ENCODE measurements around the gene HSD17B2. TPM values are rescaled to one million over a fixed set of nuclear protein-coding genes. Genes with fewer than 3 reads are reported as not detected.

HSD17B2 gene
- total and polyA plus RNA-seq, 7 experiments from 2014 or later: not detected

DNA sequence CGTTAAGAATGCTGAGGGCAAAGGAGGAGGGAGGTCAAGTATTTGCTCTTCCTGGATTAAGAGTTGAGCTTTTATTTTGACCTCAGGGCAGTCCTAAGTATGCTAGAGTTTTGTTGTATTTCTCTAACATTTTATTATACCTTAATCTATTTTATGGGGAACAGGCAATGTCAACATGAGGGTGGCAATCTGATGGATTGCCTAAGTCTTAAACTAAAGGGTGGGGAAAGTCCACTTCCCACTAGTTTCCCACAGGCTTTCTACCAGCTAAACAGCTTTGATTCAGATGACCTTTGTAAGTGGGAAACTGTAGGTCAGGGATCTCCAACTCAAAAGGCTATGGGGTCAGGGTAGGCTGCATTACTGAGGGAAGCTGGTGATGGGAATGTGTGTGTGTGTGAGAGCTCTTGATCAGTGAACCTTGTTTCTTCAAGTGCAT, 24.9 kb downstream of the HSD17B2 start:
- H3K4me3 Mint-ChIP-seq: no peak overlapping the region
- intact Hi-C loops (cut with micrococcal nuclease): no loop called here
- CTCF ChIA-PET: no interaction called here

DNA sequence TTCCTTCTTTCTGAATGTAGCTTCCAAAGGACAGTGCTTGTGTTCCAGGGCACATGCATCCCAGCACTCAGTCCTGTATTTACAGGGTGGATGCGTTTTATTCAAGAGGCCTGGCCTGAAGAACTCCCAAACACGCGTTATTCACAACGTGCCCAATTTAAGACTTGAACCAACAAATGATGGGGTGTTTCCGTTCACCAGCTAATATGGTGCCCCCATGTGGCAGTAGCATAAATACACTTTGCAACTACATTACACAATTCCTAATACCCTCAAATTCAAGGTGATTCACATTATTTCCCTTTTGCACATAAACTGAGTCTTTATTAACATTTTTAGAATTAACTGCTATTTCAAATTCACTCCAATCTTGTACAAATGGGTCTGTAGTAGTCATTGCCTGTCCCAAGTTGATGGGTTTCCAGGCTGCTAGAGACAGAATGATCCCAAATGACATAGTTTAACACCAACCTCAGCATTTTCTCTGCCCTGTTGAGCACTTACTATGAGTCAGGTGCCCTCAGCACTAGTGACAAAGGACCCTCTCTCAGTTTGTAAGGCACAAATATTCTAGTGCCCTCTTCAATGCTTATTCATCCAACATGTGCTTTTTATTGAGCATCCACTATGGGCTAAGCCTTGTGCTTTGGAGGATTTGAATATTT, 26.9 kb downstream of the HSD17B2 start:
- DNase-seq (peak in 1 of 9 donors; percentile 5), ATAC-seq (no peak)
- ChIA-PET POLR2A (no interaction called here), CTCF (no interaction called here)
- no peaks in the 10 kb centered on the region for H3K36me3 Mint-ChIP-seq
- peaks cover 6 to 31% (median 17%) of the 10 kb centered on the region in 5 donors for H3K27me3 Mint-ChIP-seq
- no peaks in the 10 kb centered on the region for H3K4me1 Mint-ChIP-seq
- Histone ChIP-seq H3K4me1 (ENCODE audit: control insufficient read depth in 2 of 2, insufficient read depth in 2 of 2, low read length in 2 of 2) (no peaks in the 10 kb centered on the region), H3K27ac (ENCODE audit: low read depth, low read length) (no peak overlapping the region), H3K27me3 (ENCODE audit: control insufficient read depth in 2 of 2, insufficient read depth in 2 of 2, low read length in 2 of 2) (no peaks in the 10 kb centered on the region), H3K9me3 (ENCODE audit: control insufficient read depth in 2 of 3, low read length in 3 of 3) (no peaks in the 10 kb centered on the region), H3K4me3 (ENCODE audit: low read length) (no peak overlapping the region), H3K36me3 (ENCODE audit: control insufficient read depth in 2 of 3, insufficient read depth in 3 of 3, low read length in 3 of 3) (no peaks in the 10 kb centered on the region)
- no peak overlapping the region for H3K27ac Mint-ChIP-seq
- peaks cover 0 to 4% (median 0%) of the 10 kb centered on the region in 11 donors for H3K9me3 Mint-ChIP-seq
- H3K4me3 Mint-ChIP-seq: no peak overlapping the region
- intact Hi-C loops (cut with micrococcal nuclease): loop anchor here (1.0 kb wide), 2 partner anchors 122 to 172 kb away; no protein-coding TSS in a partner anchor

More for the DNA sequence above, 24.9 kb downstream of the HSD17B2 start:
- Histone ChIP-seq H3K4me3 (ENCODE audit: low read length) (no peak overlapping the region), H3K9me3 (ENCODE audit: control insufficient read depth in 2 of 3, low read length in 3 of 3) (no peaks in the 10 kb centered on the region), H3K36me3 (ENCODE audit: control insufficient read depth in 2 of 3, insufficient read depth in 3 of 3, low read length in 3 of 3) (no peaks in the 10 kb centered on the region), H3K27me3 (ENCODE audit: control insufficient read depth in 2 of 2, insufficient read depth in 2 of 2, low read length in 2 of 2) (no peaks in the 10 kb centered on the region), H3K4me1 (ENCODE audit: control insufficient read depth in 2 of 2, insufficient read depth in 2 of 2, low read length in 2 of 2) (no peaks in the 10 kb centered on the region), H3K27ac (ENCODE audit: low read depth, low read length) (no peak overlapping the region)
- no peak overlapping the region for H3K27ac Mint-ChIP-seq
- peaks cover 12 to 31% (median 25%) of the 10 kb centered on the region in 5 donors for H3K27me3 Mint-ChIP-seq
- no peak for ATAC-seq
- POLR2A ChIA-PET: no interaction called here
- H3K9me3 Mint-ChIP-seq: peaks cover 0 to 3% (median 0%) of the 10 kb centered on the region in 11 donors
- H3K4me1 Mint-ChIP-seq: no peaks in the 10 kb centered on the region
- no peak for DNase-seq
- H3K36me3 Mint-ChIP-seq: no peaks in the 10 kb centered on the region

DNA sequence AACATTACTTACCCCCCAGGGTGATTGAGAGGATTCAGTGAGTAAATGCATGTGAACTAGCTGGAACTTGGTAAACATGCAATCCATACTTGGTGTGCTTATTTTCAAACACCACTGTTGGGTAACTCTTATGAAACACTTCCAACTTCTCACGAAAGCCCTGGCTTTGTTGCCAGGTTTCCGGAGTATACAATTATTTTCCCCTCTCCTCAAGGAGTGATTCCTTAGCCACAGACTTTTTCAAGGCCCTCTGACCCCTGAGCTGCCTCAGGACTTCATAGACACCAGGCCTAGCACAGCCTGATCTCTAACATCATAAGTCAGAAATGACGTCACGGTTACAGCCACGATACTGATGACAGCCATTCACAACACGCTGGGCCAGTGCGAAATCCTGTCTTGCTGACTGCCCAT, 27.6 kb downstream of the HSD17B2 start:
- Mint-ChIP-seq H3K4me1 (no peaks in the 10 kb centered on the region), H3K9me3 (peaks cover 0 to 4% (median 0%) of the 10 kb centered on the region in 11 donors), H3K27ac (no peak overlapping the region), H3K27me3 (peaks cover 6 to 27% (median 17%) of the 10 kb centered on the region in 5 donors), H3K36me3 (no peaks in the 10 kb centered on the region), H3K4me3 (no peak overlapping the region)
- H3K4me3 ChIP-seq (ENCODE audit: low read length): no peak overlapping the region
- no peak overlapping the region for H3K27ac ChIP-seq (ENCODE audit: low read depth, low read length)
- ChIA-PET POLR2A (no interaction called here), CTCF (no interaction called here)
- no peak for DNase-seq
- no peaks in the 10 kb centered on the region for H3K4me1 ChIP-seq (ENCODE audit: control insufficient read depth in 2 of 2, insufficient read depth in 2 of 2, low read length in 2 of 2)
- no peaks in the 10 kb centered on the region for H3K27me3 ChIP-seq (ENCODE audit: control insufficient read depth in 2 of 2, insufficient read depth in 2 of 2, low read length in 2 of 2)
- H3K9me3 ChIP-seq (ENCODE audit: control insufficient read depth in 2 of 3, low read length in 3 of 3): no peaks in the 10 kb centered on the region
- ATAC-seq: no peak
- intact Hi-C loops (cut with micrococcal nuclease): loop anchor here (1.0 kb wide), 2 partner anchors 122 to 172 kb away; no protein-coding TSS in a partner anchor
- no peaks in the 10 kb centered on the region for H3K36me3 ChIP-seq (ENCODE audit: control insufficient read depth in 2 of 3, insufficient read depth in 3 of 3, low read length in 3 of 3)

DNA sequence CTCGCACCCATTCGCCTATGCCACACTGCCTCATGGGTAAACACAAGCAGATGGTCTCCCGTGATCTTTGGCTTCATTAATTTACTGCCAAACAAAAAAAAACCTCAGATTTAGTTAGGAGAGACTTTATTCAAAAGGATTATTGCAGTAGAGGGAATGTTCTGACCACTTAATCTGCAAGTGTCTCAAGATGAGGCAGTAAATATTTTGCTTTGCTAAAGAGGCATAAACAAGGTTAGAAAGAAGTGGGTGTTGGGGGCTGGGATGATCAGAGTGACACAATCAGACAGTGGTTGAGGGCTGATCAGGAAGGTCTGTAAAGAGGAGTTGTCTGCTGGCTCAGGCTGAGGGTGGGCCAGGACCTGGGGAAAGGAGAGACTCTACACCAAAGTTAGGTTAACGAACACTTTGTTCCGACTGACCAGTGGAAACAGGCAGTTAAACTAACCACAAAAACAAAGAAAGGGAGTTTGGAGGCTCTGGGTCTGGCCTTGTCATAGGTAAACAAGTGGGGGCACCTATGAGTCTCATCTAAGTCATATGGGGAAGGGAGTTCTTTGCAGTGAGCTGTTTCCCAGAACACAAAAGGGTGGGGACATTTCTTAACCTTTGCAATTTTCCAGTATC, 28.5 kb downstream of the HSD17B2 start:
- Histone ChIP-seq H3K36me3 (ENCODE audit: control insufficient read depth in 2 of 3, insufficient read depth in 3 of 3, low read length in 3 of 3) (no peaks in the 10 kb centered on the region), H3K27me3 (ENCODE audit: control insufficient read depth in 2 of 2, insufficient read depth in 2 of 2, low read length in 2 of 2) (no peaks in the 10 kb centered on the region), H3K27ac (ENCODE audit: low read depth, low read length) (no peak overlapping the region), H3K9me3 (ENCODE audit: control insufficient read depth in 2 of 3, low read length in 3 of 3) (no peaks in the 10 kb centered on the region), H3K4me1 (ENCODE audit: control insufficient read depth in 2 of 2, insufficient read depth in 2 of 2, low read length in 2 of 2) (no peaks in the 10 kb centered on the region), H3K4me3 (ENCODE audit: low read length) (no peak overlapping the region)
- no peak overlapping the region for H3K27ac Mint-ChIP-seq
- ATAC-seq (no peak), DNase-seq (no peak)
- H3K4me1 Mint-ChIP-seq: no peaks in the 10 kb centered on the region
- H3K36me3 Mint-ChIP-seq: no peaks in the 10 kb centered on the region
- intact Hi-C loops (cut with micrococcal nuclease): no loop called here
- H3K9me3 Mint-ChIP-seq: peaks cover 0 to 4% (median 0%) of the 10 kb centered on the region in 11 donors
- H3K4me3 Mint-ChIP-seq: no peak overlapping the region
- peaks cover 6 to 28% (median 21%) of the 10 kb centered on the region in 5 donors for H3K27me3 Mint-ChIP-seq
- CTCF ChIA-PET: no interaction called here
- POLR2A ChIA-PET: no interaction called here

DNA sequence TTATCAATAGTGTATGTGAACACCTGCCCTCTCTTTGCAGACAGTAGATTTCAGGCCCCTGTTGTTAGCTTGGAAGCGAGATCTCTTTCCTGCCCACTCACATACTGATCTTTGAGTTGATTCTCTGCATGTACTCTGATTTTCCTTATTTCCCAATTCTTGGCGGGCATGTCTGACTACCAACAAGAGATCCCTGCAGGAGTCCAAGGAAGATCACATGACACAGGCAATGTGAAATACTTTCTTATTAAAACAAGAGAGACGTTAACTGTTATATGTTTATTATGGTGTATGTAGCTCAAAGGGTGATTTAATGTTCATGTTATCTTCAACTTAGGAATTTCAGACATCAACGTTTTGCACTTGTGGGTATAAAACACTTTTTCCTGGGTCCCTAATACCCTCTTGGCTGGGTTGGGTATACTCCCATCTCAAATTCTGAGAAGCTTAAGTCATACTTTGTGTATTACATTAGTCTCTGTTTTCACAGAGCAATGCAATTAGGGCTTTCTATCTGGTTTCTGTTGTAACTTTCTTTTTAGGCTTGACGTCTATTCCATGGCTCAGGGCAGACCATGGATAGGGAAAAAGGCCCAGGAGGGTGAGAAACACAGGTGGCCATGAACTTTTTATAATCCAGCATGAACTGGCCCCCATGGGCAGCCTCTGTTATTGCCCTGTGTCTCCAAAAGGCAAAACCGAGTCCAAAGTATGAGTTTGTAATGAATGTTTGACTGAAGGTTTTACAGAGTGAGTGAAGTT, 32.2 kb downstream of the HSD17B2 start:
- Mint-ChIP-seq H3K27ac (no peak overlapping the region), H3K27me3 (peaks cover 4 to 35% (median 27%) of the 10 kb centered on the region in 5 donors), H3K4me1 (no peaks in the 10 kb centered on the region), H3K4me3 (no peak overlapping the region), H3K36me3 (peaks cover 0 to 5% (median 0%) of the 10 kb centered on the region in 5 donors), H3K9me3 (peaks cover 0 to 13% (median 0%) of the 10 kb centered on the region in 11 donors)
- H3K27ac ChIP-seq (ENCODE audit: low read depth, low read length): no peak overlapping the region
- ATAC-seq: no peak
- no peaks in the 10 kb centered on the region for H3K27me3 ChIP-seq (ENCODE audit: control insufficient read depth in 2 of 2, insufficient read depth in 2 of 2, low read length in 2 of 2)
- H3K36me3 ChIP-seq (ENCODE audit: control insufficient read depth in 2 of 3, insufficient read depth in 3 of 3, low read length in 3 of 3): no peaks in the 10 kb centered on the region
- H3K9me3 ChIP-seq (ENCODE audit: control insufficient read depth in 2 of 3, low read length in 3 of 3): no peaks in the 10 kb centered on the region
- H3K4me3 ChIP-seq (ENCODE audit: low read length): no peak overlapping the region
- POLR2A ChIA-PET: no interaction called here
- DNase-seq: no peak
- intact Hi-C loops (cut with micrococcal nuclease): no loop called here
- CTCF ChIA-PET: no interaction called here
- no peaks in the 10 kb centered on the region for H3K4me1 ChIP-seq (ENCODE audit: control insufficient read depth in 2 of 2, insufficient read depth in 2 of 2, low read length in 2 of 2)

DNA sequence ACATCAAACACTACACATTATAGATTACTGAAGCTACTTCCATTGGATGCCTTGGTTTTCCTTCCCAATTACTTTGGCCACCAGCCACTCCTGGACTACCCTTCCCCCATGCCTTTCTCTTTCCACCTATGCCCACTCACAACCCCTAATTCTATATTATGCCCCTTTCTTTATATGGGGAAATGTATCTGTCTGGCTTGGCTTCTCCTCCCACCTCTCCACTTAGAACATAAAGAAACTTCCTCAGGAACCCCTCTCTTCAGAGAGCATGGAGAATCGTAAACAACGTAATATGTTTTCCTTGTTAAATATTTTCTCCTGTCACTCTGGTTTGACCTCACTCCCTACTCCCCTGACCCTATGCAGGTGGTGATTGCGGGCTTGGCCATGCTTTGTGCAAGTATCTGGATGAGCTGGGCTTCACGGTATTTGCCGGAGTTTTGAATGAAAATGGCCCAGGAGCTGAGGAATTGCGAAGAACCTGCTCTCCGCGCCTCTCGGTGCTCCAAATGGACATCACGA, 32.8 kb downstream of the HSD17B2 start:
- H3K4me1 Mint-ChIP-seq: no peaks in the 10 kb centered on the region
- Histone ChIP-seq H3K4me1 (ENCODE audit: control insufficient read depth in 2 of 2, insufficient read depth in 2 of 2, low read length in 2 of 2) (no peaks in the 10 kb centered on the region), H3K9me3 (ENCODE audit: control insufficient read depth in 2 of 3, low read length in 3 of 3) (no peaks in the 10 kb centered on the region), H3K4me3 (ENCODE audit: low read length) (no peak overlapping the region), H3K27ac (ENCODE audit: low read depth, low read length) (no peak overlapping the region), H3K36me3 (ENCODE audit: control insufficient read depth in 2 of 3, insufficient read depth in 3 of 3, low read length in 3 of 3) (no peaks in the 10 kb centered on the region), H3K27me3 (ENCODE audit: control insufficient read depth in 2 of 2, insufficient read depth in 2 of 2, low read length in 2 of 2) (no peaks in the 10 kb centered on the region)
- ChIA-PET CTCF (no interaction called here), POLR2A (no interaction called here)
- peaks cover 0 to 5% (median 0%) of the 10 kb centered on the region in 5 donors for H3K36me3 Mint-ChIP-seq
- H3K9me3 Mint-ChIP-seq: peaks cover 0 to 13% (median 0%) of the 10 kb centered on the region in 11 donors
- no peak overlapping the region for H3K27ac Mint-ChIP-seq
- intact Hi-C loops (cut with micrococcal nuclease): no loop called here
- no peak for DNase-seq
- ATAC-seq: no peak
- peaks cover 4 to 39% (median 29%) of the 10 kb centered on the region in 5 donors for H3K27me3 Mint-ChIP-seq
- H3K4me3 Mint-ChIP-seq: no peak overlapping the region
